Globus pallidus (tissue), 1 donor: ENCODE results near the gene GOLGA8K.
"Not testable (repeated sequence)": the region's sequence is repeated elsewhere in the genome, so short reads cannot be mapped to it uniquely, and the experiment has no call there.

Source experiments
- DNase-seq: peaks from one replicate; pipeline ENCODE4 v3.0.0-alpha.2; 2015; ENCODE audit warnings: low spot score

Gene GOLGA8K

GRCh38 chr15:32403192-32403591 lies at the start of gene GOLGA8K:
GOLGA8K (minus strand) TSS chr15:32403292; CDS start chr15:32403194, 98 bp downstream.
- not testable (repeated sequence) for DNase-seq

GRCh38 chr15:32440445-32440977 lies 37.4 kb upstream of the GOLGA8K start:
- not testable (repeated sequence) for DNase-seq

GRCh38 chr15:32434102-32434963 lies 31.2 kb upstream of the GOLGA8K start:
- not testable (repeated sequence) for DNase-seq

- not testable (repeated sequence) for DNase-seq
Measured at GRCh38 chr15:32427635-32428034, 24.5 kb upstream of the GOLGA8K start.

GRCh38 chr15:32426511-32426910 lies 23.4 kb upstream of the GOLGA8K start:
- not testable (repeated sequence) for DNase-seq

GRCh38 chr15:32407903-32408302 lies 4.8 kb upstream of the GOLGA8K start:
- not testable (repeated sequence) for DNase-seq

- DNase-seq: not testable (repeated sequence)
Measured at GRCh38 chr15:32396522-32396921, 6.6 kb downstream of the GOLGA8K start.

- DNase-seq: not testable (repeated sequence)
Measured at GRCh38 chr15:32394745-32395144, 8.3 kb downstream of the GOLGA8K start.

GRCh38 chr15:32388050-32388648 lies 14.9 kb downstream of the GOLGA8K start:
- DNase-seq: not testable (repeated sequence)

GRCh38 chr15:32385823-32386495 lies 17.1 kb downstream of the GOLGA8K start:
- DNase-seq: not testable (repeated sequence)

GRCh38 chr15:32374185-32374584 lies 28.9 kb downstream of the GOLGA8K start:
- DNase-seq: not testable (repeated sequence)

GRCh38 chr15:32373707-32374106 lies 29.4 kb downstream of the GOLGA8K start:
- DNase-seq: not testable (repeated sequence)

GRCh38 chr15:32372075-32372474 lies 31.0 kb downstream of the GOLGA8K start:
- not testable (repeated sequence) for DNase-seq

- not testable (repeated sequence) for DNase-seq
Measured at GRCh38 chr15:32370526-32370925, 32.6 kb downstream of the GOLGA8K start.

- not testable (repeated sequence) for DNase-seq
Measured at GRCh38 chr15:32370064-32370463, 33.0 kb downstream of the GOLGA8K start.

- not testable (repeated sequence) for DNase-seq
Measured at GRCh38 chr15:32366492-32366891, 36.6 kb downstream of the GOLGA8K start.

GRCh38 chr15:32365955-32366354 lies 37.1 kb downstream of the GOLGA8K start:
- DNase-seq: not testable (repeated sequence)

- not testable (repeated sequence) for DNase-seq
Measured at GRCh38 chr15:32364944-32365343, 38.1 kb downstream of the GOLGA8K start.

GRCh38 chr15:32363449-32363848 lies 39.6 kb downstream of the GOLGA8K start:
- DNase-seq: not testable (repeated sequence)

- not testable (repeated sequence) for DNase-seq
Measured at GRCh38 chr15:32361662-32362061, 41.4 kb downstream of the GOLGA8K start.

- not testable (repeated sequence) for DNase-seq
Measured at GRCh38 chr15:32358462-32358861, 44.6 kb downstream of the GOLGA8K start.

- DNase-seq: not testable (repeated sequence)
Measured at GRCh38 chr15:32356909-32357308, 46.2 kb downstream of the GOLGA8K start.
